CD4-positive, alpha-beta T cell treated with Interleukin-6 for 4 hours (primary cell): ENCODE measurements around the gene IL5RA.
A peak's percentile ranks its signal among the peaks of the same experiment; 100 is the strongest.

Experiments used
- DNase-seq: peaks from one replicate; pipeline ENCODE4 v3.0.0-alpha.2; 2020; ENCODE audit warnings: mixed read lengths

IL5RA gene

GRCh38 chr3:3110299-3110630, at the start of gene IL5RA:
Gene IL5RA (minus strand): TSS chr3:3110374. CDS start chr3:3104984, 5,390 bp downstream.
- no peak for DNase-seq

GRCh38 chr3:3157484-3157883, 47.3 kb upstream of the IL5RA start:
- DNase-seq, result no peak

- no peak for DNase-seq
Measured at GRCh38 chr3:3154879-3155610, 44.9 kb upstream of the IL5RA start.

- DNase-seq, result no peak
Measured at GRCh38 chr3:3151513-3151912, 41.3 kb upstream of the IL5RA start.

- no peak for DNase-seq
Measured at GRCh38 chr3:3149560-3149959, 39.4 kb upstream of the IL5RA start.

GRCh38 chr3:3145831-3146230, 35.7 kb upstream of the IL5RA start:
- DNase-seq, result no peak

GRCh38 chr3:3141939-3142338, 31.8 kb upstream of the IL5RA start:
- DNase-seq, result no peak

- no peak for DNase-seq
Measured at GRCh38 chr3:3137526-3137925, 27.4 kb upstream of the IL5RA start.

GRCh38 chr3:3134750-3135448, 24.7 kb upstream of the IL5RA start:
- DNase-seq, result no peak

GRCh38 chr3:3133500-3133899, 23.3 kb upstream of the IL5RA start:
- DNase-seq, result no peak

- DNase-seq, result no peak
Measured at GRCh38 chr3:3129579-3129978, 19.4 kb upstream of the IL5RA start.

GRCh38 chr3:3127432-3128010, 17.3 kb upstream of the IL5RA start:
- DNase-seq, result peak; percentile 7

- DNase-seq, result peak; percentile 97
Measured at GRCh38 chr3:3126477-3127431, 16.6 kb upstream of the IL5RA start, which contains the start of gene TRNT1. Gene TRNT1 (plus strand): TSS chr3:3126940. CDS start chr3:3129041, 2,101 bp downstream.

GRCh38 chr3:3125977-3126376, 15.8 kb upstream of the IL5RA start:
- no peak for DNase-seq

GRCh38 chr3:3119393-3119851, 9.2 kb upstream of the IL5RA start:
- no peak for DNase-seq

GRCh38 chr3:3117651-3118050, 7.5 kb upstream of the IL5RA start:
- DNase-seq, result no peak

GRCh38 chr3:3113042-3113709, 3.0 kb upstream of the IL5RA start:
- DNase-seq, result no peak

GRCh38 chr3:3110749-3111361, 681 bp upstream of the IL5RA start:
- no peak for DNase-seq

- DNase-seq, result no peak
Measured at GRCh38 chr3:3109407-3110298, 521 bp downstream of the IL5RA start.

- DNase-seq, result no peak
Measured at GRCh38 chr3:3107858-3108257, 2.3 kb downstream of the IL5RA start.

GRCh38 chr3:3107181-3107580, 3.0 kb downstream of the IL5RA start:
- no peak for DNase-seq
